HG03097 (cell line): ENCODE measurements around the gene DPP6.

Source experiments
- ATAC-seq: cut with Tn5 transposase; IDR thresholded peaks from one replicate; pipeline ENCODE4 v1.9.1; 2021; ENCODE audit not compliant: unreplicated experiment, low FRiP score

The DPP6 gene

GRCh38 chr7:154330318-154330717 is 278.1 kb downstream of the DPP6 start:
- no peak for ATAC-seq

GRCh38 chr7:154332811-154333580 is 280.8 kb downstream of the DPP6 start:
- ATAC-seq, result no peak

- ATAC-seq, result no peak
These were observed 284.1 kb downstream of the DPP6 start for GRCh38 chr7:154336295-154336694.

- no peak for ATAC-seq
These were observed 286.7 kb downstream of the DPP6 start for GRCh38 chr7:154338701-154339506.

- no peak for ATAC-seq
These were observed 290.9 kb downstream of the DPP6 start for GRCh38 chr7:154342971-154343633.

GRCh38 chr7:154343778-154344412 is 291.7 kb downstream of the DPP6 start:
- ATAC-seq, result no peak

GRCh38 chr7:154345093-154345492 is 292.9 kb downstream of the DPP6 start:
- ATAC-seq, result no peak

GRCh38 chr7:154347700-154348266 is 295.6 kb downstream of the DPP6 start:
- no peak for ATAC-seq

- ATAC-seq, result no peak
These were observed 298.7 kb downstream of the DPP6 start for GRCh38 chr7:154350892-154351291.

- ATAC-seq, result no peak
These were observed 301.2 kb downstream of the DPP6 start for GRCh38 chr7:154353355-154353767.

- ATAC-seq, result no peak
These were observed 312.0 kb downstream of the DPP6 start for GRCh38 chr7:154364170-154364569.

- no peak for ATAC-seq
These were observed 319.2 kb downstream of the DPP6 start for GRCh38 chr7:154371424-154371823.

GRCh38 chr7:154372011-154372601 is 319.9 kb downstream of the DPP6 start:
- ATAC-seq, result no peak

GRCh38 chr7:154373956-154374355 is 321.8 kb downstream of the DPP6 start:
- ATAC-seq, result no peak

GRCh38 chr7:154375956-154376355 is 323.8 kb downstream of the DPP6 start:
- no peak for ATAC-seq

- no peak for ATAC-seq
These were observed 328.6 kb downstream of the DPP6 start for GRCh38 chr7:154380771-154381170.

GRCh38 chr7:154383045-154383444 is 330.8 kb downstream of the DPP6 start:
- no peak for ATAC-seq

- no peak for ATAC-seq
These were observed 333.0 kb downstream of the DPP6 start for GRCh38 chr7:154385214-154385613.

GRCh38 chr7:154387252-154387651 is 335.1 kb downstream of the DPP6 start:
- no peak for ATAC-seq

GRCh38 chr7:154388412-154388811 is 336.2 kb downstream of the DPP6 start:
- no peak for ATAC-seq
